ENCODE data around the gene KCNQ4. TPM values are rescaled to one million over a fixed set of nuclear protein-coding genes. Genes with fewer than 3 reads are reported as not detected.

KCNQ4 gene
- total and polyA plus RNA-seq, 2 of the 13 experiments (the other 11 are each of a cell fraction or from before 2014, with no cell fraction given), result 0.02 to 0.09 TPM

GRCh38 chr1:40787737-40788560 lies 4.4 kb downstream of the KCNQ4 start:
- DNase-seq (ENCODE audit: low spot score) (no peak), ATAC-seq (no peak), FAIRE-seq (no peak)
- no peak overlapping the region for H3K4me2 ChIP-seq (ENCODE audit: low read depth, low read length)
- no peak overlapping the region for H3K9ac ChIP-seq (ENCODE audit: insufficient read depth, low read depth, low read length)
- H3K4me1 ChIP-seq (ENCODE audit: insufficient read depth, low read length), result peaks cover 37% of the 10 kb centered on the region
- H3K4me3 ChIP-seq (replicated peaks in 1 of 3; ENCODE audit: insufficient read depth in 1 of 3, low read depth in 2 of 3, low read length in 3 of 3), result no peak overlapping the region
- no peaks in the 10 kb centered on the region for H4K20me1 ChIP-seq (ENCODE audit: insufficient read depth, low read length)
- TF ChIP-seq ZMYM3 (CRISPR knock-in tag; IDR thresholded peaks at IDR 0.05), result 0 out of 2 replicates have a peak, but pooled peaks have one; percentile 24
- TF ChIP-seq ZNF629 (CRISPR knock-in tag; conservative IDR thresholded peaks at IDR 0.05), result peak; percentile 68
- TF ChIP-seq, protein P1, sequence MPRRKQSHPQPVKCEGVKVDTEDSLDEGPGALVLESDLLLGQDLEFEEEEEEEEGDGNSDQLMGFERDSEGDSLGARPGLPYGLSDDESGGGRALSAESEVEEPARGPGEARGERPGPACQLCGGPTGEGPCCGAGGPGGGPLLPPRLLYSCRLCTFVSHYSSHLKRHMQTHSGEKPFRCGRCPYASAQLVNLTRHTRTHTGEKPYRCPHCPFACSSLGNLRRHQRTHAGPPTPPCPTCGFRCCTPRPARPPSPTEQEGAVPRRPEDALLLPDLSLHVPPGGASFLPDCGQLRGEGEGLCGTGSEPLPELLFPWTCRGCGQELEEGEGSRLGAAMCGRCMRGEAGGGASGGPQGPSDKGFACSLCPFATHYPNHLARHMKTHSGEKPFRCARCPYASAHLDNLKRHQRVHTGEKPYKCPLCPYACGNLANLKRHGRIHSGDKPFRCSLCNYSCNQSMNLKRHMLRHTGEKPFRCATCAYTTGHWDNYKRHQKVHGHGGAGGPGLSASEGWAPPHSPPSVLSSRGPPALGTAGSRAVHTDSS (CRISPR knock-in tag; conservative IDR thresholded peaks at IDR 0.05), result no peak
- no peak for TF ChIP-seq FOXA1 (IDR thresholded peaks at IDR 0.05)
- 0 out of 2 replicates have a peak, but pooled peaks have one; percentile 4 for TF ChIP-seq FOXA1 (CRISPR knock-in tag; IDR thresholded peaks at IDR 0.05)
- no peak for TF ChIP-seq RNF2 (conservative IDR thresholded peaks at IDR 0.05; ENCODE audit: low read depth)
- TF ChIP-seq, protein P2, sequence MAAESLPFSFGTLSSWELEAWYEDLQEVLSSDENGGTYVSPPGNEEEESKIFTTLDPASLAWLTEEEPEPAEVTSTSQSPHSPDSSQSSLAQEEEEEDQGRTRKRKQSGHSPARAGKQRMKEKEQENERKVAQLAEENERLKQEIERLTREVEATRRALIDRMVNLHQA (CRISPR knock-in tag; IDR thresholded peaks at IDR 0.05), result no peak
- CTCF ChIA-PET (ENCODE audit: low intra/inter-chr PET ratio, low total read pairs), result no interaction called here
- POLR2A ChIA-PET, result no interaction called here
- H3K79me2 ChIP-seq (ENCODE audit: insufficient read depth, low read length), result no peaks in the 10 kb centered on the region
- no TSS peak for BruUV-seq (replicated peaks)
- H3K36me3 ChIP-seq (replicated peaks in 1 of 2; ENCODE audit: control insufficient read depth in 1 of 2, insufficient read depth in 2 of 2, low read length in 2 of 2), result no peaks in the 10 kb centered on the region
- H3K27ac ChIP-seq (ENCODE audit: extremely low read length, insufficient read depth, low read length), result no peak overlapping the region
- peaks cover 1 to 25% of the 10 kb centered on the region in 2 experiments; a peak in 4 of 5 replicates for H3K27me3 ChIP-seq (ENCODE audit: control insufficient read depth in 1 of 2, insufficient read depth in 2 of 2, low read length in 2 of 2)
- no peaks in the 10 kb centered on the region for H3K9me3 ChIP-seq (ENCODE audit: low read length)
- WGBS (ENCODE audit: low lambda C conversion rate), result 63% methylated on average over 11 of the region's 19 CpGs
- intact Hi-C loops (cut with micrococcal nuclease; ENCODE audit: unreplicated experiment), result loop anchor here (10.0 kb wide), 1 partner anchor 173 kb away; no protein-coding TSS in a partner anchor
- H2AFZ ChIP-seq (ENCODE audit: low read length), result no peak overlapping the region
- in situ Hi-C loops (cut with HindIII; ENCODE audit: extremely low pct_ligation_motif_present, low pct_unique_long_range_greater_than_20kb), result no loop called here

Measured in HepG2 (cell line).